D721Med (cell line): ENCODE measurements around the gene KIF5A.

ENCODE experiments used
- DNase-seq: peaks from one replicate; pipeline ENCODE4 v3.0.0; 2011; ENCODE audit warnings: low spot score; ENCODE audit not compliant: insufficient read length
- FAIRE-seq: peaks from 2 replicates; lab custom pipeline; 2011; peaks lifted over from hg19 to GRCh38; lab: Jason Lieb, UNC
- CTCF ChIP-seq: IDR thresholded peaks from 2 replicates; pipeline ENCODE4 v1.5.1; 2012; ENCODE audit warnings: mild to moderate bottlenecking, control low read depth; ENCODE audit not compliant: insufficient read depth; ENCODE audit errors: missing control alignments

The KIF5A gene

GRCh38 chr12:57522887-57523705, 26.7 kb upstream of the KIF5A start:
- no peak for TF ChIP-seq CTCF
- FAIRE-seq (no peak), DNase-seq (no peak)

GRCh38 chr12:57523706-57524614, 25.9 kb upstream of the KIF5A start:
- FAIRE-seq: no peak
- no peak for TF ChIP-seq CTCF

GRCh38 chr12:57524814-57525614, 24.8 kb upstream of the KIF5A start:
- no peak for TF ChIP-seq CTCF
- FAIRE-seq (no peak), DNase-seq (no peak)

More at GRCh38 chr12:57523706-57524614, 25.9 kb upstream of the KIF5A start:
- DNase-seq: no peak

DNA sequence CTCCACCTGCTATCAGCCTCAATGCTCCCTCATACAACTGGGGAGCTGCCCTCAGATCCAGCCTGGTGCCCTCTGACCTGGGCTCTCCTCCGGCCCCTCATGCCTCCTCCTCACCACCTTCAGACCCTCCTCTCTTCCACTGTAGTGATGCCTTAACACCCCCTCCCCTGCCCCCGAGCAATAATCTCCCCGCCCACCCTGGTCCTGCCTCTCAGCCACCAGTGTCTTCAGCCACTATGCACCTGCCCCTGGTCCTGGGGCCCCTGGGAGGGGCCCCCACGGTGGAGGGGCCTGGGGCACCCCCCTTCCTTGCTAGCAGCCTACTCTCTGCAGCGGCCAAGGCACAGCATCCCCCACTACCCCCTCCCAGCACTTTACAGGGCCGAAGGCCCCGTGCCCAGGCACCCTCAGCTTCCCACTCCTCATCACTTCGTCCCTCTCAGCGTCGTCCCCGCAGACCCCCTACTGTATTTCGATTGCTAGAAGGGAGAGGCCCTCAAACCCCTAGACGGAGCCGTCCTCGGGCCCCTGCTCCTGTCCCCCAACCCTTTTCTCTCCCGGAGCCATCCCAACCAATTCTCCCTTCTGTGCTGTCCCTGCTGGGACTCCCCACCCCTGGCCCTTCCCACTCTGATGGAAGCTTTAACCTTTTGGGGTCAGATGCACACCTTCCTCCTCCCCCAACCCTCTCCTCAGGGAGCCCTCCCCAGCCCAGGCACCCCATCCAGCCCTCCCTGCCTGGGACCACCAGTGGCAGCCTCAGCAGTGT, 24.0 kb upstream of the KIF5A start:
- no peak for DNase-seq
- TF ChIP-seq CTCF: no peak
- FAIRE-seq: no peak

DNA sequence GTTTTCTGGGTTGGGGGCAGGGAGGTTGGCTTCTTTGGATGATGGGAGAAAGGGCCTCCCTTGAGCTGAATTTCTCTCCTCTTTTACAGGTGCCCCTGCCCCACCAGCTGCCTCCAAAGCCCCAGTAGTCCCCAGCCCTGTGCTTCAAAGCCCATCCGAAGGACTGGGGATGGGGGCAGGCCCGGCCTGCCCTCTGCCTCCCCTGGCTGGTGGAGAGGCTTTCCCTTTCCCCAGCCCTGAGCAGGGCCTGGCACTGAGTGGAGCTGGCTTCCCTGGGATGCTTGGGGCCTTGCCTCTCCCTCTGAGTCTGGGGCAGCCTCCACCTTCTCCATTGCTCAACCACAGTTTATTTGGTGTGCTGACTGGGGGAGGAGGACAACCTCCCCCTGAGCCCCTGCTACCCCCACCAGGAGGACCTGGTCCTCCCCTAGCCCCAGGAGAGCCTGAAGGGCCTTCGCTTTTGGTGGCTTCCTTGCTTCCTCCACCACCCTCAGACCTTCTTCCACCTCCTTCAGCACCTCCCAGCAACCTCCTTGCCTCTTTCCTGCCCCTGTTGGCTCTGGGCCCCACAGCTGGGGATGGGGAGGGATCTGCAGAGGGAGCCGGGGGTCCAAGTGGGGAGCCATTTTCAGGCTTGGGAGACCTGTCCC, 23.2 kb upstream of the KIF5A start:
- no peak for DNase-seq
- no peak for TF ChIP-seq CTCF
- FAIRE-seq: no peak

GRCh38 chr12:57527184-57527583, 22.7 kb upstream of the KIF5A start:
- TF ChIP-seq CTCF: no peak
- FAIRE-seq (no peak), DNase-seq (no peak)
